Colonic mucosa (tissue), 4 donors: ENCODE data around the gene ZNF747. TPM values are rescaled to one million over a fixed set of nuclear protein-coding genes. Genes with fewer than 3 reads are reported as not detected.
A peak's percentile ranks its signal among the peaks of the same experiment; 100 is the strongest.

Experiments
- DNase-seq: peaks from one replicate; pipeline ENCODE4 v3.0.0-alpha.2; 2020
- H3K27ac ChIP-seq: fragments of 200-600 bp; one replicate; pipeline ENCODE4 v1.8.0; 2021
- H3K27me3 ChIP-seq: fragments of 200-600 bp; one replicate; pipeline ENCODE4 v1.8.0; 2021
- H3K36me3 ChIP-seq: fragments of 200-600 bp; one replicate; pipeline ENCODE4 v1.8.0; 2021
- H3K4me1 ChIP-seq: fragments of 200-600 bp; one replicate; pipeline ENCODE4 v1.8.0; 2021; ENCODE audit warnings: mild to moderate bottlenecking
- H3K4me3 ChIP-seq: fragments of 200-600 bp; one replicate; pipeline ENCODE4 v1.8.0; 2021
- H3K9ac ChIP-seq, 2 donors: one replicate each; pipeline ENCODE4 v1.7.0; 2013; ENCODE audit warnings: control low read depth in 2 of 2, low read depth in 2 of 2, low read length in 2 of 2
- H3K9me3 ChIP-seq: fragments of 200-600 bp; one replicate; pipeline ENCODE4 v1.8.0; 2021
- intact Hi-C: fragments of 100-400 bp; cut with DNase I; formaldehyde crosslinking; loops from one replicate; pipeline ENCODE4 v1.14.1; 2022
- total RNA-seq, 2 donors: library from RNA; stranded (reverse); fragmentation: NEBNext Ultra II Directional in 1 of 2; extraction: Animal tissue kit (Norgen Biotek cat#: 25700) in 1 of 2; gene quantifications; one replicate each; pipeline ENCODE4 v1.2.1, GENCODE V29; 2021
- TF ChIP-seq, protein P1 (sequence below): fragments of 200-600 bp; IDR thresholded peaks from one replicate; pipeline ENCODE4 v1.8.0; 2022; ENCODE audit warnings: antibody characterized with exemption, mild to moderate bottlenecking
- donor health status: healthy.
- donor health status: DM: no; HTN: no; CAD: no.
- donor health status: DM: no; HTN: no; CAD: no.

Gene ZNF747
- total RNA-seq, 2 donors from 2014 or later, result 8.7 to 11.9 TPM

- H3K9me3 ChIP-seq, result no peaks in the 10 kb centered on the region
- no peaks in the 10 kb centered on the region for H3K36me3 ChIP-seq
- peak overlapping the region; percentile 44 to 68 for H3K9ac ChIP-seq
- peak overlapping the region; percentile 40 for H3K4me3 ChIP-seq
- intact Hi-C loops, result no loop called here
- peak; percentile 53 for DNase-seq
- H3K4me1 ChIP-seq, result peaks cover 11% of the 10 kb centered on the region
- TF ChIP-seq, protein P1, sequence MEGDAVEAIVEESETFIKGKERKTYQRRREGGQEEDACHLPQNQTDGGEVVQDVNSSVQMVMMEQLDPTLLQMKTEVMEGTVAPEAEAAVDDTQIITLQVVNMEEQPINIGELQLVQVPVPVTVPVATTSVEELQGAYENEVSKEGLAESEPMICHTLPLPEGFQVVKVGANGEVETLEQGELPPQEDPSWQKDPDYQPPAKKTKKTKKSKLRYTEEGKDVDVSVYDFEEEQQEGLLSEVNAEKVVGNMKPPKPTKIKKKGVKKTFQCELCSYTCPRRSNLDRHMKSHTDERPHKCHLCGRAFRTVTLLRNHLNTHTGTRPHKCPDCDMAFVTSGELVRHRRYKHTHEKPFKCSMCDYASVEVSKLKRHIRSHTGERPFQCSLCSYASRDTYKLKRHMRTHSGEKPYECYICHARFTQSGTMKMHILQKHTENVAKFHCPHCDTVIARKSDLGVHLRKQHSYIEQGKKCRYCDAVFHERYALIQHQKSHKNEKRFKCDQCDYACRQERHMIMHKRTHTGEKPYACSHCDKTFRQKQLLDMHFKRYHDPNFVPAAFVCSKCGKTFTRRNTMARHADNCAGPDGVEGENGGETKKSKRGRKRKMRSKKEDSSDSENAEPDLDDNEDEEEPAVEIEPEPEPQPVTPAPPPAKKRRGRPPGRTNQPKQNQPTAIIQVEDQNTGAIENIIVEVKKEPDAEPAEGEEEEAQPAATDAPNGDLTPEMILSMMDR, result no peak
- H3K27ac ChIP-seq, result peak overlapping the region; percentile 67
- H3K27me3 ChIP-seq, result no peaks in the 10 kb centered on the region
These were observed 26.6 kb upstream of the ZNF747 start for GRCh38 chr16:30561089-30561816.

- Histone ChIP-seq H3K27me3 (no peaks in the 10 kb centered on the region), H3K9ac (peak overlapping the region in 1 of 2 donors; percentile 12), H3K27ac (no peak overlapping the region), H3K36me3 (no peaks in the 10 kb centered on the region), H3K4me1 (peaks cover 11% of the 10 kb centered on the region), H3K4me3 (no peak overlapping the region), H3K9me3 (no peaks in the 10 kb centered on the region)
- TF ChIP-seq, protein P1, result no peak
- no peak for DNase-seq
- intact Hi-C loops, result no loop called here
These were observed 25.0 kb upstream of the ZNF747 start for GRCh38 chr16:30559690-30560089.

DNA sequence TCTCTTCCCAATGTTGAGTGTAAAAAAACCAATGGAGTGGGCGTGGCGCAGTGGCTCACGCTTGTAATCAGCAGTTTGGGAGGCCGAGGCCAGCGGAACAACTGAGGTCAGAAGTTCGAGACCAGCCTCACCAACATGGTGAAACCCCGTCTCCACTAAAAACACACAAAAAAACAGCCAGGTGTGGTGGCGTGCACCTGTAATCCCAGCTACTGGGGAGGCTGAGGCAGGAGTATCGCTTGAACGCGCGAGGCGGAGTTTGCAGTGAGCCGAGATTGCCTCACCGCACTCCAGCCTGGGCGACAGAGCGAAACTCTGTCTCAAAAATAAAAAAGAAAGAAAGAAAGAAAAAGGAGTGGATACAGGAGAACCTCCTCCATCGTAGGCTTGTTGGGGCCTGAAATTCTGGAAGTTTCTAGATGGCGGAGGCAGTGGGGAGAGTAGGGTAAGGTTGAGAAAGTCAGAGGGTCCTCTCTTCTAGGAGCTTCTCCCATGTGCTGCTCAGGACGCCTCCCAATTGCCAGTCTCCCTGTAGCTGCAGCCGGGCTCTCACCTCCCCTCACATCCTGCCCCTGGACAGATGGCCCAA is 24.2 kb upstream of the ZNF747 start:
- Histone ChIP-seq H3K36me3 (no peaks in the 10 kb centered on the region), H3K27ac (peak overlapping the region; percentile 87), H3K9ac (peak overlapping the region in 1 of 2 donors; percentile 66), H3K4me3 (peak overlapping the region; percentile 29), H3K27me3 (no peaks in the 10 kb centered on the region), H3K9me3 (no peaks in the 10 kb centered on the region), H3K4me1 (peaks cover 11% of the 10 kb centered on the region)
- TF ChIP-seq, protein P1, result no peak
- no peak for DNase-seq
- intact Hi-C loops, result no loop called here

DNA sequence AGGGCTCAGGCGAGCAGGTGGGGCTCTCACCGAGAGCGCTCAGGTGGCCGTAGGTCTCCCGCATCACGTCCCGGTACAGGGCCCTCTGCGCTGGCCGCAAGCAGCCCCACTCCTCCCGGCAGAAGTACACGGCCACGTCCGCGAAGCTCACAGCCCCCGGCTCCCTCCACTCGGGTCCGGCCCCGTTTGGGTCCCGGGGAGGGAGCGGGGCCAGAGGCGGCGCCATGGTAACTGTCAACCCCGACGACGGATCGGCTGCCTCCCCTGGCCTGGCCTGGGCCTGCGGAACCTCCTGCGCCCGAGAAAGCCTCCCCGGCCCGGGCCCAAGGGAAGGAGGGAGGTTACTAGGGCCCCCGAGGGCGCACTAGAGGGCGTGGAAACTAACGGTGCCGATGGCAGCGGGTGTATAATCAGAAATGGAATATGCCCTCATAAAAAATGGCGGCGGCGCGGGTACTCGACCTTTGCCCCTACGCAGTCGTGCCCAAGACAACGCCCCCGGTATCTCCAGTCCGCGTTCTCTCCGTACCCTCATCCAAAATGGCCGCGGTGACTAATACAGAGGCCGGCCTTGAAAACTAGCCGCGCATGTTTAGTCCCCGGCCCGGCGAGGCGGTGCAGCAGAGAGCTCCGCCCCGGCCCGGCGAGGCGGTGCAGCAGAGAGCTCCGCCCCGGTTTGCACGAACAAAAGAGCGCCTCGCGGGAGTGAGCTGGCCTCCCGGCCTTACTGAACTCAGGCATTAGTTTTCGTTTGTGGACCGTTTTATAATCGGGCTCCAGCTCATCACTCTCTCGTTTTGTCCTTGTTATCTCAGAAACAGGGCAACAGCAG is 23.5 kb upstream of the ZNF747 start, which contains the start of gene ZNF764:
TSS of gene ZNF764 (minus strand) at position 418 of the 832 bp plus-strand sequence. CDS start at position 226, 192 bp downstream.
- H3K4me3 ChIP-seq, result peak within 1 kb of the TSS; percentile 79
- peak within 1 kb of the TSS; percentile 87 for H3K27ac ChIP-seq
- TF ChIP-seq, protein P1, result no peak
- peak within 1 kb of the TSS; percentile 91 to 98 for H3K9ac ChIP-seq
- intact Hi-C loops, result no loop called here
- no peaks in the 10 kb centered on the region for H3K27me3 ChIP-seq
- no peaks in the 10 kb centered on the region for H3K9me3 ChIP-seq
- DNase-seq, result peak; percentile 99
- no peaks in the 10 kb centered on the region for H3K36me3 ChIP-seq
- peaks cover 11% of the 10 kb centered on the region for H3K4me1 ChIP-seq

DNA sequence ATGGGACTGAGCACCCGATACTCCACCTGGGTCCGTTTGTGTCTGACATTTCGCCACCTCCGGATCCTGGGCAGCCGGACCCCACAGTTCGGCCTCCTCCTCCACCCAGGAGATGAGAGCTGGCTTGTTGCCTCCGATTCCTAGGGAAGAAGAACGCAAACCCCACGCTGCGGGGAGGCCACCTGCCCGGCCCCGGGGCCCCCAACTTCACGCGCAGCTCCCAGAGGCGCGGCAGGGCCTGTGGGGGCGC is 23.0 kb upstream of the ZNF747 start:
- TF ChIP-seq, protein P1, result no peak
- intact Hi-C loops, result no loop called here

More for the DNA sequence above, 23.0 kb upstream of the ZNF747 start:
- H3K9ac ChIP-seq, result peak overlapping the region; percentile 91 to 98
- H3K4me1 ChIP-seq, result peaks cover 11% of the 10 kb centered on the region
- no peaks in the 10 kb centered on the region for H3K27me3 ChIP-seq
- no peaks in the 10 kb centered on the region for H3K36me3 ChIP-seq
- DNase-seq, result no peak
- no peaks in the 10 kb centered on the region for H3K9me3 ChIP-seq
- H3K27ac ChIP-seq, result peak overlapping the region; percentile 87
- H3K4me3 ChIP-seq, result peak overlapping the region; percentile 79
